AG04450 (cell line): ENCODE measurements around the gene RHOXF2B. TPM values are rescaled to one million over a fixed set of nuclear protein-coding genes. Genes with fewer than 3 reads are reported as not detected.
"Not testable (repeated sequence)": the region's sequence is repeated elsewhere in the genome, so short reads cannot be mapped to it uniquely, and the experiment has no call there.

Experiments
- CTCF ChIA-PET: fragments of 300-600, 350-600 bp; formaldehyde crosslinking; extraction: SDS; loops from one replicate; lab custom pipeline; 2022; ENCODE audit warnings: antibody characterized with exemption, inconsistent platforms; lab: Charles Lee
- POLR2A ChIA-PET: fragments of 350-600 bp; formaldehyde crosslinking; extraction: SDS; loops from one replicate; lab custom pipeline; 2021; ENCODE audit warnings: antibody characterized with exemption, inconsistent platforms; lab: Yijun Ruan, JAX
- DNase-seq: peaks from one replicate; pipeline ENCODE4 v3.0.0-alpha.2; 2011; ENCODE audit warnings: low read depth, low spot score
- H3K27ac ChIP-seq: one replicate; pipeline ENCODE4 v1.5.1; 2012; ENCODE audit warnings: low read depth, low read length, control low read depth
- H3K27me3 ChIP-seq: one replicate; pipeline ENCODE4 v1.6.0; 2012; ENCODE audit warnings: low read length; ENCODE audit not compliant: control insufficient read depth, insufficient read depth
- H3K4me3 ChIP-seq: 2 replicates; pipeline ENCODE4 v1.5.1; 2011; ENCODE audit warnings: mild to moderate bottlenecking, low read depth, low read length, control low read depth
- H3K9me3 ChIP-seq: 2 replicates; pipeline ENCODE4 v1.5.1; 2012; ENCODE audit warnings: low read length; ENCODE audit not compliant: control insufficient read depth, insufficient read depth
- polyA plus RNA-seq: library from polyadenylated mRNA; depleted of rRNA; stranded (reverse); fragments of >200 nt; gene quantifications from 2 replicates; pipeline ENCODE4 v1.2.3, GENCODE V29; 2011
- TF ChIP-seq, protein P1 (sequence below): IDR thresholded peaks from 2 replicates; pipeline ENCODE4 v1.5.1; 2011; ENCODE audit warnings: low read depth, low read length, control low read depth, inconsistent platforms

RHOXF2B gene
- polyA plus RNA-seq, 1 experiment: not detected

DNA sequence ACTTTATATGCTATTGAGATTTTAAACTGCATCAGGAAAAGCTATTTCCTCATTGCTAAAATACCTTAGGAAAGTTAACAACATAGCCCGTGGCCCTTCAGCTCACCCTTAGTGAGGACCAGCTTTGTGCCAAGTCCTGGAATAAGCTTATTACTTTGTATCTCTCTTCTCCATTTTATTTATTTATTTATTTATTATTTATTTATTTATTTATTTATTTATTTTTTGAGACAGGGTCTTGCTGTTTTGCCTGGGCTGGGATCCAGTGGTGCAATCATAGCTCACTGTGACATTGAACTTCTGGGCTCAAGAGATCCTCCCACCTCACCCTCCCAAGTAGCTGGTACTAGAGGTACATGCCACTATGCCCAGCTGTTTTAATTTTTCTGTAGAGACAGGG, 31.9 kb upstream of the RHOXF2B start:
- POLR2A ChIA-PET: no interaction called here
- TF ChIP-seq, protein P1, sequence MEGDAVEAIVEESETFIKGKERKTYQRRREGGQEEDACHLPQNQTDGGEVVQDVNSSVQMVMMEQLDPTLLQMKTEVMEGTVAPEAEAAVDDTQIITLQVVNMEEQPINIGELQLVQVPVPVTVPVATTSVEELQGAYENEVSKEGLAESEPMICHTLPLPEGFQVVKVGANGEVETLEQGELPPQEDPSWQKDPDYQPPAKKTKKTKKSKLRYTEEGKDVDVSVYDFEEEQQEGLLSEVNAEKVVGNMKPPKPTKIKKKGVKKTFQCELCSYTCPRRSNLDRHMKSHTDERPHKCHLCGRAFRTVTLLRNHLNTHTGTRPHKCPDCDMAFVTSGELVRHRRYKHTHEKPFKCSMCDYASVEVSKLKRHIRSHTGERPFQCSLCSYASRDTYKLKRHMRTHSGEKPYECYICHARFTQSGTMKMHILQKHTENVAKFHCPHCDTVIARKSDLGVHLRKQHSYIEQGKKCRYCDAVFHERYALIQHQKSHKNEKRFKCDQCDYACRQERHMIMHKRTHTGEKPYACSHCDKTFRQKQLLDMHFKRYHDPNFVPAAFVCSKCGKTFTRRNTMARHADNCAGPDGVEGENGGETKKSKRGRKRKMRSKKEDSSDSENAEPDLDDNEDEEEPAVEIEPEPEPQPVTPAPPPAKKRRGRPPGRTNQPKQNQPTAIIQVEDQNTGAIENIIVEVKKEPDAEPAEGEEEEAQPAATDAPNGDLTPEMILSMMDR: no peak
- CTCF ChIA-PET: no interaction called here
- no peaks in the 10 kb centered on the region for H3K27me3 ChIP-seq
- no peak overlapping the region for H3K4me3 ChIP-seq
- H3K9me3 ChIP-seq: no peaks in the 10 kb centered on the region
- no peak for DNase-seq
- no peak overlapping the region for H3K27ac ChIP-seq

DNA sequence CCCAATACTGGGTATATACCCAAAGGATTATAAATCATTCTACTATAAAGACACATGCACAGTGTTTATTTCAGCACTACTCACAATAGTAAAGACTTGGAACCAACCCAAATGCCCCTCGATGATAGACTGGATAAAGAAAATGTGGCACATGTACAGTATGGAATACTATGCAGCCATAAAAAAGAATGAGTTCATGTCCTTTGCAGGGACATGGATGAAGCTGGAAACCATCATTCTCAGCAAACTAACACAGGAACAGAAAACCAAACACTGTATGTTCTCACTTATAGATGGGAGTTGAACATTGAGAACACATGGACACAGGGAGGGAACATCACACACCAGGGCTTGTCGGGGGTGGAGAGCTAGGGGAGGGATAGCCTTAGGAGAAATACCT, 27.2 kb upstream of the RHOXF2B start:
- POLR2A ChIA-PET: not testable (repeated sequence)

DNA sequence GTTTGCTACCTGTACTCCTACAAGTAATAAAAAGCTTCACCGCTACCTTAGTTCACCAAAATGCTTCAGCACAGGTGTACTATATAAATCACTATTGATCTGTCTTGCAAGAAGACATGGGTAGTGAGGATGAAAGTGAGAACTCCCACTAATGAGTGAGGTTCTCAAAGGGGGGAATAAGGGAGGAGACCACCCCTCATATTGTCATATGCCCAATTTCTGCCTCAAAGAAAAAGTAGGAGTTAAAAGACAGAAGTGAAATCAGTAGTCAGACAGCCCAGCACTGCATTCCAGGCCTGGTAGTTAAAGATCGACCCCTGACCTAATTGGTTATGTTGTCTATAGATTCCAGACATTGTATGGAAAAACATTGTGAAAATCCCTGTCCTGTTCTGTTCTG, 23.6 kb upstream of the RHOXF2B start:
- H3K27me3 ChIP-seq, H3K27ac ChIP-seq, CTCF ChIA-PET, DNase-seq, H3K4me3 ChIP-seq, POLR2A ChIA-PET, H3K9me3 ChIP-seq: not testable (repeated sequence)

More for the DNA sequence above, 27.2 kb upstream of the RHOXF2B start:
- H3K27me3 ChIP-seq, CTCF ChIA-PET, H3K4me3 ChIP-seq, DNase-seq, H3K9me3 ChIP-seq, H3K27ac ChIP-seq: not testable (repeated sequence)

DNA sequence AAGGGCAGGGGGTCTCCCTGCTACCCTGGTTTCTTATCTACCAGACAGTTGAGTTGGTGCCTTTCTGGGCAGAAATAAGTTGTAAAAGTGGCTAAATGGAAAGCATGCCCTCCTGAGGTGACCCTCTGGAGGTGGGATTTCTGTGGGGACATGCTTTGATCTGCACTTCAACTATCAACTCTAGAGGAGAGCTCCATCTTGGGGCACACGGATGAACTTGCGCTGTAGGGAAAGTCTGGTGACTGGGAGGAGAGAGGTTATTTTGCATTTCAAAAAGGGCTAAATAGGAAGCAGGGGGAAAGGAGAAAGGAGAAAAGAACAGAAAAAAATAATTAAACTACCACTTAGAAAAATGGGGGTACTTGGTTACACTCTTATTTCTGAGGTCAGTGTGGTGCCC, 12.7 kb upstream of the RHOXF2B start:
- ChIA-PET POLR2A (no interaction called here), CTCF (interaction anchor here (0.6 kb wide), 1 partner anchor 161 kb away, joined by 4 read pairs; no protein-coding TSS in a partner anchor)
- no peak overlapping the region for H3K4me3 ChIP-seq
- no peak overlapping the region for H3K27ac ChIP-seq
- no peaks in the 10 kb centered on the region for H3K27me3 ChIP-seq
- no peak for DNase-seq
- no peaks in the 10 kb centered on the region for H3K9me3 ChIP-seq
- TF ChIP-seq, protein P1: no peak

DNA sequence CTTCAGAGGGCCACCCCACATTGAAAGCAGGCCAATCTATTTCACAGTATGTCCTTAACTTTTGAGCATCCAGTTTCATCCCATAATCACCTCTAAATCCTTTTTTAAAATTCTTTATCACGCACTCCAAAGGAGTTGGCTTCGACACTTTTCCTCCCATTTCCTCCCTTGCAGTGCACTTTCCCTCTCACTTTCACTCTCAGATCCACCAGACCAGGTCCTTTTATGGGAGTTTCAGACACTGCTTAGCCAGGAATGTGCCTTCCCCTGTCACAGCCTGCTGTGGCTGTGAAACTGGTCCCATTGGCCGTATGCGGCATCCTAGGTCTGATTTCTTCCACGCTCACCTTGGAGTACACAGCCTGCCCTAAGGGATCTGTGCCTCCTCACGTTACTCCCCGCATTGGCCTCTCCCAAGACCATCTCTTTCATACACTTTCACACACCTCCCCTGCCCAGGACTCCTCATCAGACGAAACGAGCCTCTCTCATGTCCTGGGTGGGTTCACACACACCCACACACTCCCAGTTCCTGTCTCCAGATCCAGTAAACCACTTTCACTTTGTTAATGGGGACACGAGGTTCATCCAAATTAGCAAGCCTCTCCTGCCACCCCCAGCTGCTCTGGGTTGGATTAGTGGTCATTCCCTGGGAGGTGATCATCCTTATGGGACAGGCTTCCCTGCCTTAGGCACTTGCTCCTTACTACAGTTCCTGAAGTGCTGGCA, 10.0 kb upstream of the RHOXF2B start:
- Histone ChIP-seq H3K27me3 (no peaks in the 10 kb centered on the region), H3K9me3 (no peaks in the 10 kb centered on the region), H3K27ac (no peak overlapping the region), H3K4me3 (no peak overlapping the region)
- ChIA-PET POLR2A (no interaction called here), CTCF (no interaction called here)
- TF ChIP-seq, protein P1: no peak
- no peak for DNase-seq

DNA sequence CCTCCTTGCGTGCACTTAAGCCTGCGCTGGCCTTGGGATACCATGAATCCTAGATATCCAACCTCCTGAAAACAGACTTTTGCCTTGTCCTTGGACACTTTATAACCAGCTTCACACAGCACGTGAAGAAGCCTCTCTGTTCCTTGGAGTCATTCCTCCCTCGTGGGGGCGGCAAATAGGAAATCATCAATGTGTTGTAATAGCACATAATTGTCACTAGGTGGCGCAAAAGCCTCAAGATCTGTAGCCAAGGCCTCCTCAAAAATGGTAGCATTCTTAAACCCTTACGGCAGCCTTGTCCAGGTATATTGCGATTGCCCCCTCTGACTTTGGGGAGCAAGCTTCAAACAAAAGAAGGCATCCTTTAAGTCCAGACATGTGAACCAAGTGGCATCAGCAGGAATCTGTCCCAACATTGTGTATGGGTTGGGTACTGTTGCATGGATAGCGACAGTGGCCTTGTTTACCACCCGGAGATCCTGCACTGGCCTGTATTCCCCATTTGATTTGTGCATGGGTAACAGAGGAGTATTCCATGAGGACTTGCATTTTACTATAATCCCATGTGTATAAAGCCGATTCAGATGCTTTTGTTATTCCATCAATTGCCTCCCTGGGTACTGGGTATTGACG, 8.2 kb upstream of the RHOXF2B start:
- H3K4me3 ChIP-seq, H3K27ac ChIP-seq, POLR2A ChIA-PET, H3K27me3 ChIP-seq, DNase-seq, CTCF ChIA-PET, H3K9me3 ChIP-seq: not testable (repeated sequence)

DNA sequence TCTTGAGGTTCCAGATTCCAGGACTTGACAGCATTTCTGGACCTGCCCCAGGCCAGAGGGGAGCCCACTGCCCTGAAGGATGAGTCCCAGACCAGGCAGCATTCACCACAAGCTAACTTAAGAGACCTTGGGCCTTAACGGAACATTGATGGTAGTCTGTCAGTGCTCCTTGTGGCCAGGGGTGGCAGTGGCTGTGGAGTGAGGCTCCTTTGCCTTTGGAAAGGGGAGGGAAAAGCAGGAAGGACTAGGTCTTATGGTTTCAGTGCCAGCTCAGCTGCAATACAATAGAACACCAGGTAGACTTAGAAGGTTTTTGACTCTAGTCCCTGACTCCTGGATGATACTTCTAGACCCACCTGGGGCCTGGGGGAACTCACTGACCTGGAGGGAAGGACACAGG, 11.3 kb downstream of the RHOXF2B start:
- CTCF ChIA-PET, H3K9me3 ChIP-seq, POLR2A ChIA-PET, H3K27me3 ChIP-seq, H3K27ac ChIP-seq, H3K4me3 ChIP-seq, DNase-seq: not testable (repeated sequence)

DNA sequence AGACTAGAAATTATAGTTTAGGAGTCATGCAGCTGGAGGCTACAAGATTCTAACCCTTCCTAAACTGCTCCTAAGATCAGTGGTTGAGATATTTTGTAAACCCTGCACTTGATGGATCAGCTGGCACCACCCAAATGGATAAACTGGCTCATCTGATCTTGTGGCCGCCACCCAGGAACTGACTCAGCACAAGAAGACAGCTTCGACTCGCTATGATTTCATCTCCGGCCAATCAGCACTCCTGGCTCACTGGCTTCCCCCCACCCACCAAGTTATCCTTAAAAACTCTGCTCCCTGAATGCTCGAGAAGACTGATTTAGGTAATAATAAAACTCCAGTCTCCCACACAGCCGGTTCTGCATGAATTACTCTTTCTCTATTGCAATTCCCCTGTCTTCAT, 34.8 kb downstream of the RHOXF2B start:
- DNase-seq, POLR2A ChIA-PET, H3K9me3 ChIP-seq, H3K27me3 ChIP-seq, H3K27ac ChIP-seq, CTCF ChIA-PET, H3K4me3 ChIP-seq: not testable (repeated sequence)

DNA sequence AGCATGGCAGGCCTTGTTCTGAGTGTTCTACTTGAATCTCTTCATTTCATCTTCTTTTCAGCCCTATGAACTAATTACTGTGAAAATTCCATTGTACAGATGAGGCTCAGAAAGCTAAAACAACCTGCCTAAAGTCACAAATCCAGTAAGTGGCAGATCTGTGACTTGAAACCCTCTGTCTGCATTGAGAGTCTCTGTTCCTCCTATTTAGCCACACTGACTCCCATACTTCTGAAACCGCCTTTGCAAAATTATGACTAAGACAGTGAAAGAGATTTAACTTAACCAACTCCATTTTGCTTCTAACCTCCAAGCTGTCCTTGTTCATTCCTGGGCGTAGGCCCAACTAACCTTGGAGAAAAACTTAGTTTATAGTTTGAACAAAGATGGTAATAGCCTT, 35.2 kb downstream of the RHOXF2B start:
- H3K27ac ChIP-seq, H3K27me3 ChIP-seq, DNase-seq, POLR2A ChIA-PET, H3K9me3 ChIP-seq, CTCF ChIA-PET, H3K4me3 ChIP-seq: not testable (repeated sequence)
